B cell (primary cell): ENCODE results near the gene DGAT2L6. TPM values are rescaled to one million over a fixed set of nuclear protein-coding genes. Genes with fewer than 3 reads are reported as not detected.
A peak's percentile ranks its signal among the peaks of the same experiment; 100 is the strongest.

Experiments
- ATAC-seq: fragments of 200-7000 bp; cut with Tn5 transposase; one replicate; pipeline ENCODE4 v1.10.0; 2021; ENCODE audit warnings: low read depth, mild to moderate bottlenecking, moderate number of reproducible peaks, moderate library complexity
- CTCF ChIA-PET: fragments of 350-600 bp; sonication (Branson Sonifier 250); formaldehyde crosslinking; loops from one replicate; lab custom pipeline; 2021; ENCODE audit warnings: antibody characterized with exemption, inconsistent platforms; lab: Charles Lee
- POLR2A ChIA-PET: fragments of 350-600 bp; sonication (Branson Sonifier 250); formaldehyde crosslinking; loops from one replicate; lab custom pipeline; 2021; ENCODE audit warnings: antibody characterized with exemption; lab: Charles Lee
- DNase-seq: peaks from one replicate; pipeline ENCODE4 v3.0.0; 2013
- H2AFZ ChIP-seq: 2 replicates; pipeline ENCODE4 v1.6.1; 2012; ENCODE audit warnings: mild to moderate bottlenecking, low read depth, low read length; ENCODE audit not compliant: insufficient read depth, poor library complexity, severe bottlenecking
- H3K27ac ChIP-seq, 2 donors: 1 replicate in 1 of 2; 2 replicates in 1 of 2; pipeline ENCODE4 v1.5.1; 2012 to 2013; ENCODE audit warnings: low read length in 2 of 2, mild to moderate bottlenecking in 2 of 2, moderate library complexity in 1 of 2
- H3K27me3 ChIP-seq, 4 experiments: fragments of 200-600 bp in 1 of 4; sonication (generic) in 1 of 4; replicated peaks in 1 of 4; 1 replicate in 2 of 4; 2 replicates in 2 of 4; pipeline versions ENCODE4 v1.6.1 to v1.7.0; 2013 to 2016; ENCODE audit warnings: low read length in 3 of 4, mild to moderate bottlenecking in 2 of 4, mixed read lengths in 1 of 4, moderate library complexity in 1 of 4; ENCODE audit not compliant: insufficient read depth in 4 of 4, control insufficient read depth in 3 of 4; ENCODE audit errors: control extremely low read depth in 1 of 4
- H3K36me3 ChIP-seq, 2 experiments: replicated peaks in 1 of 2; 1 replicate in 1 of 2; 2 replicates in 1 of 2; pipeline versions ENCODE4 v1.6.1 to v1.7.1; 2013; ENCODE audit warnings: low read length in 1 of 2; ENCODE audit not compliant: insufficient read depth in 2 of 2, control insufficient read depth in 1 of 2; ENCODE audit errors: control extremely low read depth in 1 of 2, extremely low read depth in 1 of 2
- H3K4me1 ChIP-seq, 2 donors: fragments of 200-600 bp in 1 of 2; sonication (generic) in 1 of 2; 1 replicate in 1 of 2; 2 replicates in 1 of 2; pipeline versions ENCODE4 v1.5.1 to v1.6.1; 2013 to 2017; ENCODE audit warnings: low read length in 2 of 2; ENCODE audit not compliant: control insufficient read depth in 2 of 2, insufficient read depth in 2 of 2
- H3K4me2 ChIP-seq: replicated peaks from 2 replicates; pipeline ENCODE3; 2012; ENCODE audit warnings: mild to moderate bottlenecking, low read depth, low read length; ENCODE audit not compliant: poor library complexity, severe bottlenecking
- H3K4me3 ChIP-seq, 5 experiments: fragments of 200-600 bp in 1 of 5; sonication (generic) in 1 of 5; 1 replicate in 3 of 5; 2 replicates in 2 of 5; pipeline versions ENCODE4 v1.5.1 to v1.7.0; 2011 to 2016; ENCODE audit warnings: low read length in 4 of 5, mild to moderate bottlenecking in 4 of 5, low read depth in 2 of 5, control low read depth in 1 of 5, moderate library complexity in 1 of 5; ENCODE audit not compliant: insufficient read depth in 1 of 5; ENCODE audit errors: control extremely low read depth in 1 of 5, extremely low read depth in 1 of 5
- H3K79me2 ChIP-seq: fragments of 200-600 bp; sonication (generic); one replicate; pipeline ENCODE4 v1.6.0; 2016; ENCODE audit warnings: low read length; ENCODE audit not compliant: control insufficient read depth, insufficient read depth
- H3K9ac ChIP-seq: fragments of 200-600 bp; sonication (generic); 2 replicates; pipeline ENCODE4 v1.6.1; 2017; ENCODE audit warnings: mild to moderate bottlenecking, low read length, moderate library complexity
- H3K9me3 ChIP-seq, 3 donors: one replicate each; pipeline versions ENCODE4 v1.6.1 to v1.7.1; 2013; ENCODE audit warnings: low read length in 2 of 3; ENCODE audit not compliant: control insufficient read depth in 2 of 3, insufficient read depth in 1 of 3; ENCODE audit errors: control extremely low read depth in 1 of 3
- H4K20me1 ChIP-seq: 2 replicates; pipeline ENCODE4 v1.6.0; 2012; ENCODE audit warnings: mild to moderate bottlenecking, low read length; ENCODE audit not compliant: insufficient read depth, control insufficient read depth, poor library complexity, severe bottlenecking
- H3K27ac Mint-ChIP-seq: one replicate; pipeline ENCODE4 v1.8.0; 2021; ENCODE audit warnings: mixed read lengths
- H3K27me3 Mint-ChIP-seq: one replicate; pipeline ENCODE4 v1.8.0; 2021; ENCODE audit warnings: mixed read lengths
- H3K4me1 Mint-ChIP-seq: one replicate; pipeline ENCODE4 v1.8.0; 2021; ENCODE audit warnings: mixed read lengths
- H3K4me3 Mint-ChIP-seq: one replicate; pipeline ENCODE4 v1.8.0; 2021; ENCODE audit warnings: mixed read lengths
- H3K9me3 Mint-ChIP-seq: one replicate; pipeline ENCODE4 v1.8.0; 2022; ENCODE audit warnings: mixed read lengths; ENCODE audit not compliant: insufficient read depth
- CTCF ChIP-seq: fragments of 200-600 bp; IDR thresholded peaks from one replicate; pipeline ENCODE4 v1.8.0; 2022; ENCODE audit warnings: antibody characterized with exemption, mild to moderate bottlenecking
- EZH2 ChIP-seq: IDR thresholded peaks from 2 replicates; pipeline ENCODE4 v1.6.1; 2012; ENCODE audit warnings: borderline replicate concordance, low read depth, mild to moderate bottlenecking, moderate library complexity, low read length; ENCODE audit not compliant: insufficient read depth, poor library complexity, severe bottlenecking
- WGBS: methylation state at CpG from one replicate; pipeline ENCODE4 v1.1.5; 2013; ENCODE audit warnings: missing lambda C conversion rate; ENCODE audit not compliant: insufficient coverage; 5-methylcytosine and 5-hydroxymethylcytosine counted together
- intact Hi-C: fragments of 100-400 bp; cut with micrococcal nuclease; formaldehyde crosslinking; loops from one replicate; pipeline ENCODE4 v1.10.0; 2022
- polyA plus RNA-seq: library from polyadenylated mRNA; depleted of rRNA; stranded (reverse); fragments of >200 nt; gene quantifications from 2 replicates; pipeline ENCODE4 v1.2.3, GENCODE V29; 2012
- total RNA-seq, 2 donors: library from RNA; stranded (reverse); fragments of 120-200 nt in 1 of 2; gene quantifications; 1 replicate in 1 of 2; 2 replicates in 1 of 2; pipeline versions ENCODE4 v1.2.3 to v1.2.4, GENCODE V29; 2013 to 2022

DGAT2L6 gene
- total and polyA plus RNA-seq, 2 donors (not counting 1 experiment from before 2014, with no cell fraction given), result not detected

DNA sequence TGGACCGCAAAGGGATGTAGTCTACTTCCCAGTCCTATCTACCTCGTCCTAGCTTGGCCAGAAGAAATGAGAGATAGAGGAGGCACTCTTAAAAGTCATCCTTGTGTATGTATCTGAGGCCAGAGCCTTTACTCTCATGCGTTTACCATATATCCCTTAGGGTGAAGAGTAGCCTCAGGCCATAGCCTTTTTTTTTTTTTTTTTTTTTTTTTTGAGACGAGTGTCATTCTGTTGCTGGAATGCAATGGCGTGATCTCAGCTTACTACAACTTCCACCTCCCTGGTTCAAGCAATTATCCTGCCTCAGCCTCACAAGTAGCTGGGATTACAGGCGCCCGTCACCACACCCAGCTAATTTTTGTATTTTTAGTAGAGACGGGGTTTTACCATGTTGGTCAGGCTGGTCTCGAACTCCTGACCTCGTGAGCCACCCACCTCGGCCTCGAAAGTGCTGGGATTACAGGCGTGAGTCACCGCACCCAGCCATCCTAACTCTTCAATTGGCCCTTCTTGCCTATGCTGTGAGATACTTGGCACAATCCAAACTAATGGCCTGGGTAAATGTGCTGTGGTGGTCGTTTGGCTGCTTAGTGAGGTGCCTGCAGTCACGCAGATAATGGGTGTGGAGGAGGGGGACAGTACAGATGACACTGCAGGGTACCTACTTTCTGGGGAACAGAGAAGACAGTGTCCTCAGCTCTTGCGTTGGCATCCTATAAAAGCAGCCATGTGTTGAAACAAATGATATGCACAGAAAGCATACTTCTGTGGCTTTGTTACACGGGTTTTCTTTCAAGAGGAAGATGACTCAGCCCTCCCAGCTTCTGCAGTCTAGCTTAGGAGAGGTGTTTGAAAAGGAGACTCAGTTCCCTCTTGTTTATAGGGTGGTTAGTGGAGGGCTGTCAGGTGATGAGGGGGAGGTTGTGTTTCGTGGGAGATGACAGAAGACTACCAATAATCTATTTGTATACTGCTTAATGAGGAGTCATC is 10.4 kb upstream of the DGAT2L6 start:
- Mint-ChIP-seq H3K27ac (peak overlapping the region; percentile 46), H3K9me3 (no peaks in the 10 kb centered on the region), H3K4me1 (no peaks in the 10 kb centered on the region), H3K4me3 (no peak overlapping the region), H3K27me3 (no peaks in the 10 kb centered on the region)
- H3K4me1 ChIP-seq, result no peaks in the 10 kb centered on the region
- intact Hi-C loops, result no loop called here
- WGBS, result no CpG with 5 or more reads among the region's 19 CpGs
- H3K4me2 ChIP-seq, result no peak overlapping the region
- H3K79me2 ChIP-seq, result no peaks in the 10 kb centered on the region
- no peaks in the 10 kb centered on the region for H4K20me1 ChIP-seq
- DNase-seq (no peak), ATAC-seq (no peak)
- ChIA-PET POLR2A (no interaction called here), CTCF (no interaction called here)
- H3K36me3 ChIP-seq, result no peaks in the 10 kb centered on the region
- no peaks in the 10 kb centered on the region for H3K27me3 ChIP-seq
- H2AFZ ChIP-seq, result no peak overlapping the region
- no peak for TF ChIP-seq CTCF
- TF ChIP-seq EZH2, result no peak
- no peak overlapping the region for H3K9ac ChIP-seq
- H3K9me3 ChIP-seq, result no peaks in the 10 kb centered on the region
- H3K4me3 ChIP-seq, result no peak overlapping the region
- H3K27ac ChIP-seq, result no peak overlapping the region
